Measurements from ENCODE around the gene RNF220.

Gene RNF220

GRCh38 chr1:44641126-44642102, 236.4 kb downstream of the RNF220 start:
- DNase-seq, result no peak

GRCh38 chr1:44642255-44642654, 237.2 kb downstream of the RNF220 start:
- DNase-seq, result no peak

- DNase-seq, result no peak
Observed at GRCh38 chr1:44642925-44643324, 237.9 kb downstream of the RNF220 start.

- DNase-seq, result no peak
Observed at GRCh38 chr1:44643721-44644334, 238.8 kb downstream of the RNF220 start.

GRCh38 chr1:44644806-44645205, 239.8 kb downstream of the RNF220 start:
- no peak for DNase-seq

GRCh38 chr1:44645476-44646244, 240.6 kb downstream of the RNF220 start:
- no peak for DNase-seq

- no peak for DNase-seq
Observed at GRCh38 chr1:44646261-44647110, 241.4 kb downstream of the RNF220 start.

GRCh38 chr1:44647896-44648295, 242.8 kb downstream of the RNF220 start:
- no peak for DNase-seq

- DNase-seq, result no peak
Observed at GRCh38 chr1:44648529-44649250, 243.6 kb downstream of the RNF220 start.

GRCh38 chr1:44649788-44650158, 244.7 kb downstream of the RNF220 start:
- no peak for DNase-seq

- DNase-seq, result no peak
Observed at GRCh38 chr1:44650159-44650831, 245.2 kb downstream of the RNF220 start.

- no peak for DNase-seq
Observed at GRCh38 chr1:44651069-44651468, 246.0 kb downstream of the RNF220 start.

- DNase-seq, result peak; percentile 84 to 85
Observed at GRCh38 chr1:44652445-44653106, 247.5 kb downstream of the RNF220 start.

- no peak for DNase-seq
Observed at GRCh38 chr1:44653107-44653964, 248.3 kb downstream of the RNF220 start.

GRCh38 chr1:44654621-44655187, 249.6 kb downstream of the RNF220 start:
- DNase-seq, result no peak

GRCh38 chr1:44655609-44656008, 250.6 kb downstream of the RNF220 start:
- DNase-seq, result peak in 1 of 2 donors; percentile 13

- no peak for DNase-seq
Observed at GRCh38 chr1:44659566-44659965, 254.5 kb downstream of the RNF220 start.

GRCh38 chr1:44660176-44660575, 255.1 kb downstream of the RNF220 start:
- DNase-seq, result no peak
